ENCODE results near the gene BCAS4.

Gene BCAS4

DNA sequence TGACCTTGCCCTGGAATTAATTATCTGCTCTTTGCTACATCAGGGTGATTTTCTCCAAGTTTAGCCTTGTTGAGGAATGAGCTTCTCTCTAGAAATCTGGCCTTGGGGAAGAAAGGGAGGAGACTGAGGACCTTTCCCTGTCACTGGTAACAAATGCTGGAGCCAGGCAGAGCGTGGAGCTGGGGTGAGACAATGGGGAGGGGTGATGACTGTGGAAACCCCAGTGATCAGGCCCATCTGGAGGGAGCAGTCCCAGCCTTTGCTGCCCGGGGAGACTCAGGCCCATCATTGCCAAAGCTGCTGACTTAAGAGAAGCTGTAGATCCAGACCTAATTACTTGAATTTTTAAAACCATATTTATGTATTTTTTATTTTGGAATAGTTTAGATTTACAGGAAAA, 31.3 kb downstream of the BCAS4 start:
- DNase-seq: no peak

GRCh38 chr20:50828363-50829136, 33.7 kb downstream of the BCAS4 start:
- no peak for DNase-seq

DNA sequence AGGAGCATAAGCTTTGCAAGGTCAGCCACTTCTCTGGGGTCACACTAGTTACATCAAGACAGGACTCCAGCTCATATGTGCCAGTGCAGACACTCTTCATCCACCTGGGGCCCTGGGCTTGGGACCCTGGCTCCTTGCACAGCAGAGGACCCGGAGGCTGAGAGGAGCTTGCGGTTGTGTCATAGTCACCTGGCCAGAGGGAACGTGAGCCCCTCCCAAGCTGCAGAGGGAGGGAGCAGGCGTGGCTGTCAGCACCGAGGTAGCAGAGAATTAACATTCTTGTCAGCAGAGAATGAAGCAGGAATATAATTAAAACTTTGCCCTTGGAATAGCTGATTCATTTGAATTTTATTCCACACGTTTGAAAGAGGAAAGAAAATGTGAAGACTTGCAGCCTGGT, 36.8 kb downstream of the BCAS4 start:
- no peak for DNase-seq

GRCh38 chr20:50834599-50835005, 39.7 kb downstream of the BCAS4 start:
- no peak for DNase-seq

DNA sequence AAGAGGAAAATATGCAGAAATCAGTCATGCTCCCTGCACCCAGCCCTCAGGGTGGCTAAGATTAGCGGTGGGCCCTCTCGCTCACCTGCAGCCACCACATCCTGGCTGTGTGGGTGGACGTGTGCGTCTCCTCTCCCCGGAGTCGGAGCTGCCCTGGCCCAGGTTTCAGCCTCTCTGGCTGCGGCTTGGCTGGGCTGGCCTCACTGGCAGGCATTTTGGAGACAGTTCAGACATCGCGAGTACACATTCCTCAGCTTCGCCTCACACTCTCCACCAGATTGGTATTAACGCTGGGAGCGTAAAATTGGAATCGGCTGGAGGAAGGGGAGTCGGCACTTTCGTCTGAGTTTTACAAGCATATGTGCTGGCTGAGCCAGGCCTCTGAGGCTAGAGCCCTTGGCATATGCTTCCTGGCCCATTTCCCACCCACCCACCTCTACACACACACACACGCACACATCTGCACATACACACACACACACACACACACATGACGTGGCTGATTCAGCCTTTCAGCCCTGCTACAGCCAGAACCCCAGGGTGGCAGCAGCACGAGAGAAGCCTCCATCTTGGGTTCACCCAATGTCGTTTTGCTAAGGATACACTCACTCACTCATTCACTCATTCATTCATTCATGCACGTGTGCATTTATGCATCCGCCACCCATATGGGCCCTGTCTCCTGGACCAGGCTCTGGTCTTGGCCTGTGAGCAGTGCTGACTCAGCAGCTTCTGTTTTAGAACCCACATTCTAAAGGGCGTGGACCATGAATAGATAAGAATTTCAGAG, 42.9 kb downstream of the BCAS4 start:
- DNase-seq: no peak

GRCh38 chr20:50838322-50838625, 43.4 kb downstream of the BCAS4 start:
- no peak for DNase-seq

DNA sequence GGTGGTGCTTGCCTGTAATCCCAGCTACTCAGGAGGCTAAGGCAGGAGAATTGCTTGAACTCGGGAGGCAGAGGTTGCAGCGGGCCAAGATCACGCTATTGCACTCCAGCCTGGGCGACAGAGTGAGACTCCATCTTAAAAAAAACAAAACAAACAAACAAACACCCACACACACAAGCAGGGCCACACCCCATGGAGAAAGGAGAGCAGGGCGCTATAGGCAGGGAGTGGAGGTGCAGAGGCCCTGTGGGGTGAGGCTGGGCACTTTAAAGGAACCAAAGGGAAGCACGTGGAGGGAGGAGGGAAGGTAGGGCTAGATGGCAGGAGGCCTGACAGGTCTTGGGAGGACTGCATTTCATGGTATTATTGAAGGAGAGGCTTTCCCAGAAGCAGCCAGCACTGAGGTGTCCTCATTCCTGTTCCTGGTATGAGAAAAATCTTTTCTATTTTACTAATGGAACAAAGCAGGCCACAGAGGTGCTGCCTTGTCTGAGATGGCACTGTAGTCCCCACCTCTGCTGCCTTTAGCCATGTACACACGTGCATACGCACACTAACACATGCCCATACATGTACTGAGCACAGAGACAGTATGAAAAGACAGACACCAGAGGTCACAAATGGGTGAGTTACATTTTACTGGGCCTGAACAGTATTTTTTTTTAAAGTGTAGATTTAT, 44.0 kb downstream of the BCAS4 start:
- DNase-seq: no peak

GRCh38 chr20:50842821-50843220, 48.0 kb downstream of the BCAS4 start:
- no peak for DNase-seq

- DNase-seq: no peak
Measured at GRCh38 chr20:50843331-50844276, 48.7 kb downstream of the BCAS4 start.

DNA sequence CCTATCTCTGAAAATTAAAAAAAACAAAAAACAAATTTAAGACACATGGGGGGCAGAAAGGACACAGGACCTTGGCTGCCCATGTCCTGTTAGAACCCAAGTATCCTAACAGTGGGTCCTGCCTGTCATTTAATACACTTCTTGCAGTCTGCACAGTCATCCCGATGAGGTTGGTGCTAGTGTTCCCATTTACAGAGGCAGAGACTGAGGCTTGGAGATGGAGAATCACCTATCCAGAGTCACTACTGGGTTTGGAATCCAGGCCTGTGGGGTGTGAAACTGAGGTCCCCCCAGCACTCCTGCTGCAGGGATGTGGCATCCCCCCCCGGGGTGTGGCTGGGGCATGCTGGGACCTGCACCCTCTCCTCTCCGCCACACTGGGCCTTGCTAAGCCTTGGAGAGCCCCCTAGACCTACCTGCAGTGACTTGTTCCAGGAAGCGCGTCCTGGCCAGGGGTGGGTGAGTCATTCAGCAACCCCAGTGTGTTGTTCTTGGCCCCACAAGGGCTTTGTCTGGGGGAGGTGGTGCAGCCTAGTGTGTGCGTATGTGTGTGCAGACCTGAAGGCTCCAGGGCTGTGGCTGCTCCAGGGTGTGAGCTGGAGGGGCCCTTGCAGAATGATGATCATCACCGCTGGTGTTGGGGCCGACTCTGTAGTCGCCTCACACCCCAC, 49.7 kb downstream of the BCAS4 start:
- DNase-seq: no peak

DNA sequence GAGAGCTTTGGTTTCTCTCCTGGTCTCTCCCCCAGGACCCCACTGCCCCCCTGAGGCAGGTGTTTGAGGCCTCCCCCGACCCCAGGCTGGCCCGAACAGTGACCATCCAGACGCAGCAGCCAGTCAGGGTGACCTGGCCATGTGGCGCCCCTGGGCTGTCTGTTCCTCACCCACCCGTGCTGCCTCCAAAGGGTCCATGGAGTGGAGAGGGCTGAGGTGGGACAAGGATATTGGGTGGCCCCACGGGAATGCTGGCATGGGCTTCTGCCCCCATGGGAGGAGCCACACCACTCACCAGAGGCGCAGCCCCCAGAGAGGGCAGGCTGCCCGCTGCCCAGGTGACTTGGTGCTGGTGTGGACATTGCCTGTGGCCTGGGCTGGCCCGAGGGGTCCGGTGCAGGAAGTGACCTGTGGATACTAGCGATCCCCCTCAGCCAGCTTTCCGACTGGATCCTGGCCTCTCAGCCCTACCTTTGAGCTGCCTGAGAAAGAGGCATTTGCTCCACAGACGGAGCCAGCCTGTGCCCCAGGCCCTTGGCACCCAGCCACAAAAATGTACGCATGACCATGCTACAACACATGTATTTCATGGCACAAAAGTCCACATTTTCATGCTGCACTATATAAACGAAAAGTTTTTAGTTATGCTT, 50.8 kb downstream of the BCAS4 start:
- DNase-seq: no peak

GRCh38 chr20:50848341-50848808, 53.5 kb downstream of the BCAS4 start:
- no peak for DNase-seq

- no peak for DNase-seq
Measured at GRCh38 chr20:50848846-50849673, 54.2 kb downstream of the BCAS4 start.

GRCh38 chr20:50850721-50851286, 55.9 kb downstream of the BCAS4 start:
- no peak for DNase-seq

- no peak for DNase-seq
Measured at GRCh38 chr20:50852085-50852484, 57.2 kb downstream of the BCAS4 start.

DNA sequence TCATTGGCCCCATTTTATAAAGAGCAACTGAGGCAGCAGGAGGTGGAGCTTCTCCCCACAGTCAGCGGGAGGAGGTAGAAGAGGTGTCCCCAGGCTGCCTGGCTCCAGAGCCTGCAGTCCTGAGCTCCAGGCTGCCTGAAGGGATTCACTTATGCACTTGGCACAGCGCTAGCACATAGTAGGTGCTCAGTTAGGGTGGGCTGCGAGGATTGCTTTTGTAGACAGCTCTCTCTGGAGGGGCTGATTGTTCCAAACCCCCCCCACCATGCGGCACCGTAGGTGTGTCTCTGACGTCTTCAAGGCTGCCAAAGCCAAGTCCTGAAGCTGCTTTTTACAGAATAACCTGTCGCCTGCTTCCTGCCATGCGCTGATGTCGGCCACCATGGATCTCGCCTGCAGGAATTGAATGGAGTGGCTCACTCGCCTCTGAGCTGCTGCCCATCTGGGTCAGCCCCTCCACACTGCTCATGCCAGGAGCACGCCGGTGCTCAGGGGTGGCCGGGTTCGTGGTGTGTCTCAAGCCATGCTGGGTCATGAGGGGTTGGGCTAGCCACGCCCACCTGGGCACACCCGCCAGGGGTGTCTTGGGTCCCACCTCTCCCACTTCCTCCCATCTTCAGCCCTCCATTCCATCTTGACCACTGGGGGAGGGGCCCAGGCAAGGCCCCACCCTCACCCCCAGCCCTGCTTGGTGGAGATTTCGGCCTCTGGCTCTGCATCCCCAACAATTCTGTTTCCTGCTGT, 59.8 kb downstream of the BCAS4 start:
- DNase-seq: no peak

- no peak for DNase-seq
Measured at GRCh38 chr20:50855498-50856474, 60.9 kb downstream of the BCAS4 start.

GRCh38 chr20:50856475-50857041, 61.7 kb downstream of the BCAS4 start:
- DNase-seq: no peak
